Endodermal cell (in vitro differentiated cells): ENCODE results near the gene CHTF8. TPM values are rescaled to one million over a fixed set of nuclear protein-coding genes. Genes with fewer than 3 reads are reported as not detected.

Experiments
- DNase-seq: peaks from one replicate; pipeline ENCODE4 v3.0.0-alpha.2; 2017
- H3K27ac ChIP-seq: 2 replicates; pipeline ENCODE4 v1.5.1; 2013; ENCODE audit warnings: mild to moderate bottlenecking, low read depth, low read length, moderate library complexity
- H3K27me3 ChIP-seq: 2 replicates; pipeline ENCODE4 v1.6.1; 2013; ENCODE audit warnings: mild to moderate bottlenecking, low read length, moderate library complexity; ENCODE audit not compliant: insufficient read depth, control insufficient read depth, poor library complexity, severe bottlenecking
- H3K36me3 ChIP-seq: 2 replicates; pipeline ENCODE4 v1.7.0; 2013; ENCODE audit warnings: mild to moderate bottlenecking, low read length, moderate library complexity; ENCODE audit not compliant: control insufficient read depth, insufficient read depth
- H3K4me1 ChIP-seq: one replicate; pipeline ENCODE4 v1.7.0; 2013; ENCODE audit warnings: low read length; ENCODE audit not compliant: control insufficient read depth, insufficient read depth
- H3K4me3 ChIP-seq: 2 replicates; pipeline ENCODE4 v1.5.1; 2013; ENCODE audit warnings: mild to moderate bottlenecking, low read length, moderate library complexity
- H3K9ac ChIP-seq: 2 replicates; pipeline ENCODE4 v1.6.1; 2013; ENCODE audit warnings: mild to moderate bottlenecking, low read length, moderate library complexity; ENCODE audit not compliant: poor library complexity, severe bottlenecking; ENCODE audit errors: extremely low read depth
- H3K9me3 ChIP-seq: 2 replicates; pipeline ENCODE4 v1.6.1; 2013; ENCODE audit warnings: mild to moderate bottlenecking, low read length, moderate library complexity; ENCODE audit not compliant: control insufficient read depth
- H3K27ac Mint-ChIP-seq: 2 replicates; pipeline ENCODE4 v1.8.0; 2020; ENCODE audit warnings: mixed read lengths
- H3K27me3 Mint-ChIP-seq: 2 replicates; pipeline ENCODE4 v1.8.0; 2021; ENCODE audit warnings: mild to moderate bottlenecking, mixed read lengths; ENCODE audit not compliant: insufficient read depth
- H3K36me3 Mint-ChIP-seq: 2 replicates; pipeline ENCODE4 v1.8.0; 2020; ENCODE audit warnings: low read depth, mixed read lengths
- H3K4me1 Mint-ChIP-seq: 2 replicates; pipeline ENCODE4 v1.8.0; 2020; ENCODE audit warnings: mixed read lengths
- H3K4me3 Mint-ChIP-seq: 2 replicates; pipeline ENCODE4 v1.8.0; 2020; ENCODE audit warnings: mild to moderate bottlenecking, moderate library complexity, mixed read lengths
- H3K9me3 Mint-ChIP-seq: 2 replicates; pipeline ENCODE4 v1.8.0; 2020; ENCODE audit warnings: mild to moderate bottlenecking, mixed read lengths
- CTCF ChIP-seq: fragments of 200-600 bp; sonication (generic); conservative IDR thresholded peaks from 2 replicates; pipeline ENCODE4 v1.5.0; 2021; ENCODE audit warnings: antibody characterized with exemption, mild to moderate bottlenecking
- WGBS, 2 experiments: methylation state at CpG; one replicate each; pipeline versions ENCODE4 v1.1.5 to v1.1.7; 2013; ENCODE audit warnings: missing lambda C conversion rate in 2 of 2, mixed read lengths in 1 of 2; ENCODE audit not compliant: insufficient coverage in 1 of 2, insufficient read length in 1 of 2; 5-methylcytosine and 5-hydroxymethylcytosine counted together
- total RNA-seq, 2 donors: library from RNA; stranded (reverse); fragmentation: NEBNext Ultra II Directional in 1 of 2; extraction: Animal tissue kit (Norgen Biotek cat#: 25700) in 1 of 2; gene quantifications; 2 replicates in 1 of 2; 3 replicates in 1 of 2; pipeline ENCODE4 v1.2.1, GENCODE V29; 2021

Gene CHTF8
- total RNA-seq, 2 donors from 2014 or later: 105 to 142 TPM

- no peaks in the 10 kb centered on the region for H3K36me3 ChIP-seq
- peak; percentile 82 for DNase-seq
- no peak overlapping the region for H3K27ac Mint-ChIP-seq
- H3K4me3 ChIP-seq: peak overlapping the region; percentile 69
- peak overlapping the region; percentile 70 for H3K4me3 Mint-ChIP-seq
- H3K27me3 Mint-ChIP-seq: peaks cover 66% of the 10 kb centered on the region
- no peaks in the 10 kb centered on the region for H3K9me3 Mint-ChIP-seq
- no peak overlapping the region for H3K27ac ChIP-seq
- 0 to 1% methylated on average over 6 to 55 of the region's 55 CpGs for WGBS, 2 experiments
- H3K27me3 ChIP-seq: peaks cover 49% of the 10 kb centered on the region
- TF ChIP-seq CTCF: no peak
- no peak overlapping the region for H3K9ac ChIP-seq
- peaks cover 18% of the 10 kb centered on the region for H3K36me3 Mint-ChIP-seq
- H3K9me3 ChIP-seq: no peaks in the 10 kb centered on the region
- peaks cover 34% of the 10 kb centered on the region for H3K4me1 Mint-ChIP-seq
- peaks cover 4% of the 10 kb centered on the region for H3K4me1 ChIP-seq
These were observed 25.7 kb downstream of the CHTF8 start for GRCh38 chr16:69106491-69107315.

- peaks cover 59% of the 10 kb centered on the region for H3K27me3 ChIP-seq
- H3K36me3 ChIP-seq: no peaks in the 10 kb centered on the region
- Mint-ChIP-seq H3K4me1 (peaks cover 36% of the 10 kb centered on the region), H3K27me3 (peaks cover 74% of the 10 kb centered on the region), H3K9me3 (no peaks in the 10 kb centered on the region), H3K36me3 (peaks cover 13% of the 10 kb centered on the region), H3K27ac (peak within 1 kb of the TSS; percentile 86), H3K4me3 (peak within 1 kb of the TSS; percentile 70)
- peak within 1 kb of the TSS; percentile 83 for H3K4me3 ChIP-seq
- peak; percentile 54 for TF ChIP-seq CTCF
- H3K27ac ChIP-seq: no peak within 1 kb of the TSS
- peaks cover 4% of the 10 kb centered on the region for H3K4me1 ChIP-seq
- 0 to 1% methylated on average over 24 to 80 of the region's 80 CpGs for WGBS, 2 experiments
- peak; percentile 93 for DNase-seq
- no peaks in the 10 kb centered on the region for H3K9me3 ChIP-seq
- no peak within 1 kb of the TSS for H3K9ac ChIP-seq
These were observed 26.7 kb downstream of the CHTF8 start, which contains the start of gene HAS3 for GRCh38 chr16:69105501-69106361. Gene HAS3 (plus strand): TSS chr16:69105653. CDS start chr16:69109396, 3,743 bp downstream.

GRCh38 chr16:69100071-69100691, 32.2 kb downstream of the CHTF8 start:
- Mint-ChIP-seq H3K36me3 (no peaks in the 10 kb centered on the region), H3K27ac (no peak overlapping the region), H3K9me3 (no peaks in the 10 kb centered on the region), H3K27me3 (peaks cover 60% of the 10 kb centered on the region), H3K4me1 (peaks cover 26% of the 10 kb centered on the region), H3K4me3 (no peak overlapping the region)
- Histone ChIP-seq H3K9ac (no peak overlapping the region), H3K4me3 (no peak overlapping the region), H3K36me3 (no peaks in the 10 kb centered on the region), H3K9me3 (no peaks in the 10 kb centered on the region), H3K27ac (no peak overlapping the region), H3K27me3 (peaks cover 44% of the 10 kb centered on the region), H3K4me1 (peaks cover 4% of the 10 kb centered on the region)
- DNase-seq: no peak
- no peak for TF ChIP-seq CTCF
- WGBS, 2 experiments: 84 to 85% methylated on average over 10 to 11 of the region's 11 CpGs
